Neural progenitor cell (in vitro differentiated cells): ENCODE measurements around the gene NAA16.

Source experiments
- CTCF ChIP-seq: fragments of 200-600 bp; sonication (generic); IDR thresholded peaks from 2 replicates; pipeline ENCODE4 v1.5.1; 2017; ENCODE audit warnings: antibody characterized with exemption, mild to moderate bottlenecking
- EZH2 ChIP-seq: fragments of 200-600 bp; sonication (generic); IDR thresholded peaks from 2 replicates; pipeline ENCODE4 v1.6.1; 2017; ENCODE audit warnings: antibody characterized with exemption, mild to moderate bottlenecking, moderate library complexity
- EZH2phosphoT487 ChIP-seq: fragments of 200-600 bp; sonication (generic); IDR thresholded peaks from 2 replicates; pipeline ENCODE4 v1.6.1; 2017; ENCODE audit warnings: antibody characterized with exemption

GRCh38 chr13:41315443-41316047, 4.5 kb downstream of the NAA16 start:
- TF ChIP-seq CTCF (no peak), EZH2 (no peak), EZH2phosphoT487 (no peak)
